ENCODE measurements around the gene KRTAP10-2.
"Not testable (repeated sequence)": the region's sequence is repeated elsewhere in the genome, so short reads cannot be mapped to it uniquely, and the experiment has no call there.

KRTAP10-2 gene

DNA sequence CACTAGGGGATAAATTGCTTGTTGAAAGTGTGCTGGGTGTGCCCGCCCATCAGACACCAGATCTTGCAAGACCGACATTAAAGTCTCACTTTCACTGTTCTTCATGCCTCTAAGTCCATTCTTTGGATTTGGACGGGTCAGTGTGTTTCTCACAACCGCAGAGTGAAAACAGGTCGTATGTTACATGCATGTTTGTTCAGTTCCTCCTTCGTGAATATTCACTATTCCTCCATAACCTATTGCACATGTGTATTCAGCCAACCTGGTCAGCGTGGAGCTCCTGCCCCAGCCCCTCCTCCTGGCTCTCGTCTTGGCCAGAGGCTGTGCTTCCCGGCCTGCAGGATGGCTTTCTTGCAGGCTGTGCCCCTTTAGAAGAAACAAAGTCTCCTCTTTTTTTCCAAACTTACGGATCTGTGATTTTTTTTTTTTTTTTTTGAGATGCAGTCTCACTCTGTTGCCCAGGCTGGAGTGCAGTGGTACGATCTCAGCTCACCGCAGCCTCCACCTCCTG, 43.2 kb upstream of the KRTAP10-2 start:
- TF ChIP-seq EZH2phosphoT487 (conservative IDR thresholded peaks at IDR 0.05; ENCODE audit: low read length) (no peak), CTCF (IDR thresholded peaks at IDR 0.05; ENCODE audit: insufficient read depth, low read length, poor library complexity, severe bottlenecking) (no peak)
- no peaks in the 10 kb centered on the region for H3K27me3 ChIP-seq (ENCODE audit: low read length)
- H3K4me2 ChIP-seq (ENCODE audit: low read depth, low read length, poor library complexity, severe bottlenecking): no peak overlapping the region
- no peaks in the 10 kb centered on the region for H4K20me1 ChIP-seq (ENCODE audit: low read depth, low read length)
- H3K9me2 ChIP-seq (replicated peaks; ENCODE audit: insufficient read depth, low read length): no peaks in the 10 kb centered on the region
- no peaks in the 10 kb centered on the region for H3K36me3 ChIP-seq (ENCODE audit: low read length)
- H2AFZ ChIP-seq (ENCODE audit: low read depth, low read length, severe bottlenecking): no peak overlapping the region
- no peak overlapping the region for H3K4me3 ChIP-seq (ENCODE audit: insufficient read depth, low read length, poor library complexity, severe bottlenecking)
- no peaks in the 10 kb centered on the region for H3K79me2 ChIP-seq (ENCODE audit: insufficient read depth, low read length)
- no peaks in the 10 kb centered on the region for H3F3A ChIP-seq (ENCODE audit: insufficient read depth)
- no peak overlapping the region for H3K27ac ChIP-seq (ENCODE audit: low read depth, low read length)
- no peak overlapping the region for H3K9ac ChIP-seq (ENCODE audit: low read length)
- H3K9me3 ChIP-seq (ENCODE audit: insufficient read depth, low read length): no peaks in the 10 kb centered on the region

GRCh38 chr21:44593598-44594405, 42.5 kb upstream of the KRTAP10-2 start:
- H3K4me2 ChIP-seq (ENCODE audit: low read depth, low read length, poor library complexity, severe bottlenecking): no peak overlapping the region
- no peaks in the 10 kb centered on the region for H3K36me3 ChIP-seq (ENCODE audit: low read length)
- no peak overlapping the region for H3K4me3 ChIP-seq (ENCODE audit: insufficient read depth, low read length, poor library complexity, severe bottlenecking)
- H2AFZ ChIP-seq (ENCODE audit: low read depth, low read length, severe bottlenecking): no peak overlapping the region
- no peaks in the 10 kb centered on the region for H3K27me3 ChIP-seq (ENCODE audit: low read length)
- no peak overlapping the region for H3K9ac ChIP-seq (ENCODE audit: low read length)
- no peaks in the 10 kb centered on the region for H3F3A ChIP-seq (ENCODE audit: insufficient read depth)
- H3K9me2 ChIP-seq (replicated peaks; ENCODE audit: insufficient read depth, low read length): no peaks in the 10 kb centered on the region
- no peaks in the 10 kb centered on the region for H3K79me2 ChIP-seq (ENCODE audit: insufficient read depth, low read length)
- H4K20me1 ChIP-seq (ENCODE audit: low read depth, low read length): no peaks in the 10 kb centered on the region
- H3K9me3 ChIP-seq (ENCODE audit: insufficient read depth, low read length): no peaks in the 10 kb centered on the region
- TF ChIP-seq CTCF (IDR thresholded peaks at IDR 0.05; ENCODE audit: insufficient read depth, low read length, poor library complexity, severe bottlenecking): no peak
- no peak for TF ChIP-seq EZH2phosphoT487 (conservative IDR thresholded peaks at IDR 0.05; ENCODE audit: low read length)
- H3K27ac ChIP-seq (ENCODE audit: low read depth, low read length): no peak overlapping the region

DNA sequence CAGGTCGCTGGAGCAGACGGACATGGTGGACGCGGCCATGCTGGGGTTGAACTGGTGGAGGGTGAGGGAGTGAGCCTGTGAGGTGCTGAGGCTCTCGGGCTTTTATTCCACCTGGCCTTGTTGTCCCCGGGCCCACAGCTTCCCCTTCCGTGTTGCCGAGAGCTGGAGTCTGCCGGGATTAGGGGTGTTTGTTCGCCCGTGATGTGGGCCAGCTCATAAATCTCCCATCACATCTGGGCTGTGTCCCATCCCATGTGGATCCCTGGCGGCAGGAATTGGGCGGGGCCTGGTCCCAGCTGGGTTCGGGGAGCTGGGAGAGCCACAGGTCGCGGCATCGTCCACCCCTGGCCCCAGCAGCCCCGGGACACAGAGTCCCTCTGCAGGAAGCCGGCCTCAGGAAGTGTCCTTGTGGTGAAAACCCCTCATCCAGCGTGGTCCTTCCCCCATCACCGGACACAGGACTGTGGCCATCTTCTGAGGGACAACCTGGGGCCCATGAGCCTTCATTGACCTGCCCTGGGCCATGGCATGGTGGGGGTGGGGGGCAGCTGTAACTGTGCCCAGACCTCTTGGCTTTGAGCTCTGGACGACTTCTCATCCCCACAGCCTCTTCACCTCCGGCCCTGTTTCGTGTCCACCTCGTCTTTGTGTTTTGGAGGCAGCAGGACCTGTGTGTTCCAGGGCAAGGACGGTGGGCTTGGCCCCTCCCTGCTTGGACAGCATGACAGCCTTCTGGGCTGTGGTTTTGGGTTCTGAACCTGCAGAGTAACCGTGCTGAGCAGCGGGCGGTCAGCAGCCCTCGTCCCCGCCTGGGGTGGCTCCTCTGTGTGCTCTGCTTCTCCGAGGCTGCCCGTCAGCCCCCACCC, 41.4 kb upstream of the KRTAP10-2 start, which contains the start of gene KRTAP10-6:
KRTAP10-6 (minus strand) TSS at position 60 of the 866 bp plus-strand sequence; CDS start at position 39, 21 bp downstream.
- H3K79me2 ChIP-seq (ENCODE audit: insufficient read depth, low read length): no peaks in the 10 kb centered on the region
- H3K9me3 ChIP-seq (ENCODE audit: insufficient read depth, low read length): no peaks in the 10 kb centered on the region
- H3K27me3 ChIP-seq (ENCODE audit: low read length): no peaks in the 10 kb centered on the region
- H4K20me1 ChIP-seq (ENCODE audit: low read depth, low read length): no peaks in the 10 kb centered on the region
- no peak within 1 kb of the TSS for H3K9ac ChIP-seq (ENCODE audit: low read length)
- no peak within 1 kb of the TSS for H3K27ac ChIP-seq (ENCODE audit: low read depth, low read length)
- H3F3A ChIP-seq (ENCODE audit: insufficient read depth): no peaks in the 10 kb centered on the region
- H2AFZ ChIP-seq (ENCODE audit: low read depth, low read length, severe bottlenecking): no peak within 1 kb of the TSS
- no peak for TF ChIP-seq EZH2phosphoT487 (conservative IDR thresholded peaks at IDR 0.05; ENCODE audit: low read length)
- no peak for TF ChIP-seq CTCF (IDR thresholded peaks at IDR 0.05; ENCODE audit: insufficient read depth, low read length, poor library complexity, severe bottlenecking)
- no peaks in the 10 kb centered on the region for H3K9me2 ChIP-seq (replicated peaks; ENCODE audit: insufficient read depth, low read length)
- no peak within 1 kb of the TSS for H3K4me2 ChIP-seq (ENCODE audit: low read depth, low read length, poor library complexity, severe bottlenecking)
- no peaks in the 10 kb centered on the region for H3K36me3 ChIP-seq (ENCODE audit: low read length)
- no peak within 1 kb of the TSS for H3K4me3 ChIP-seq (ENCODE audit: insufficient read depth, low read length, poor library complexity, severe bottlenecking)

- not testable (repeated sequence) for H2AFZ ChIP-seq (ENCODE audit: low read depth, low read length, severe bottlenecking); H3K9me3 ChIP-seq (ENCODE audit: insufficient read depth, low read length); H3K27me3 ChIP-seq (ENCODE audit: low read length); H3K4me2 ChIP-seq (ENCODE audit: low read depth, low read length, poor library complexity, severe bottlenecking); H4K20me1 ChIP-seq (ENCODE audit: low read depth, low read length); H3K36me3 ChIP-seq (ENCODE audit: low read length); H3K4me3 ChIP-seq (ENCODE audit: insufficient read depth, low read length, poor library complexity, severe bottlenecking); H3K9me2 ChIP-seq (replicated peaks; ENCODE audit: insufficient read depth, low read length); H3K79me2 ChIP-seq (ENCODE audit: insufficient read depth, low read length); H3K9ac ChIP-seq (ENCODE audit: low read length); H3F3A ChIP-seq (ENCODE audit: insufficient read depth); H3K27ac ChIP-seq (ENCODE audit: low read depth, low read length)
Measured at GRCh38 chr21:44591801-44592130, 40.5 kb upstream of the KRTAP10-2 start.

GRCh38 chr21:44590897-44591800, 39.8 kb upstream of the KRTAP10-2 start:
- not testable (repeated sequence) for H3K27ac ChIP-seq (ENCODE audit: low read depth, low read length); H3K36me3 ChIP-seq (ENCODE audit: low read length); H3K9ac ChIP-seq (ENCODE audit: low read length); H3K79me2 ChIP-seq (ENCODE audit: insufficient read depth, low read length); H3F3A ChIP-seq (ENCODE audit: insufficient read depth); H3K27me3 ChIP-seq (ENCODE audit: low read length); H2AFZ ChIP-seq (ENCODE audit: low read depth, low read length, severe bottlenecking); H4K20me1 ChIP-seq (ENCODE audit: low read depth, low read length); H3K9me2 ChIP-seq (replicated peaks; ENCODE audit: insufficient read depth, low read length); H3K4me3 ChIP-seq (ENCODE audit: insufficient read depth, low read length, poor library complexity, severe bottlenecking); H3K9me3 ChIP-seq (ENCODE audit: insufficient read depth, low read length); H3K4me2 ChIP-seq (ENCODE audit: low read depth, low read length, poor library complexity, severe bottlenecking)
